Measurements from ENCODE around the gene LRCOL1. TPM values are rescaled to one million over a fixed set of nuclear protein-coding genes. Genes with fewer than 3 reads are reported as not detected.

LRCOL1 gene
- total RNA-seq, 1 donor from 2014 or later: not detected

- Histone ChIP-seq H3K36me3 (peaks cover 47% of the 10 kb centered on the region), H3K9me3 (replicated peaks) (no peaks in the 10 kb centered on the region), H3K27ac (replicated peaks) (no peak overlapping the region), H3K27me3 (ENCODE audit: low read depth) (no peaks in the 10 kb centered on the region), H3K4me1 (peaks cover 4% of the 10 kb centered on the region), H3K4me3 (no peak overlapping the region)
- intact Hi-C loops (cut with micrococcal nuclease): no loop called here
- no peak for TF ChIP-seq CTCF (IDR thresholded peaks at IDR 0.05; ENCODE audit: borderline replicate concordance)
- no peak for DNase-seq
Observed at GRCh38 chr12:132581348-132582057, 28.9 kb downstream of the LRCOL1 start.

- Histone ChIP-seq H3K27me3 (ENCODE audit: low read depth) (no peaks in the 10 kb centered on the region), H3K27ac (replicated peaks) (no peak overlapping the region), H3K4me1 (peaks cover 4% of the 10 kb centered on the region), H3K36me3 (peaks cover 53% of the 10 kb centered on the region), H3K9me3 (replicated peaks) (no peaks in the 10 kb centered on the region), H3K4me3 (no peak overlapping the region)
- no peak for TF ChIP-seq CTCF (IDR thresholded peaks at IDR 0.05; ENCODE audit: borderline replicate concordance)
- DNase-seq: no peak
- intact Hi-C loops (cut with micrococcal nuclease): no loop called here
Observed at GRCh38 chr12:132580701-132581292, 29.6 kb downstream of the LRCOL1 start.

GRCh38 chr12:132579744-132580143 is 30.6 kb downstream of the LRCOL1 start:
- H3K9me3 ChIP-seq (replicated peaks): no peaks in the 10 kb centered on the region
- intact Hi-C loops (cut with micrococcal nuclease): no loop called here
- peaks cover 62% of the 10 kb centered on the region for H3K36me3 ChIP-seq
- no peak for TF ChIP-seq CTCF (IDR thresholded peaks at IDR 0.05; ENCODE audit: borderline replicate concordance)
- DNase-seq: no peak
- H3K4me1 ChIP-seq: peaks cover 4% of the 10 kb centered on the region
- H3K27me3 ChIP-seq (ENCODE audit: low read depth): no peaks in the 10 kb centered on the region
- no peak overlapping the region for H3K27ac ChIP-seq (replicated peaks)
- H3K4me3 ChIP-seq: no peak overlapping the region

GRCh38 chr12:132578826-132579225 is 31.6 kb downstream of the LRCOL1 start:
- Histone ChIP-seq H3K27me3 (ENCODE audit: low read depth) (no peaks in the 10 kb centered on the region), H3K27ac (replicated peaks) (no peak overlapping the region), H3K9me3 (replicated peaks) (no peaks in the 10 kb centered on the region), H3K4me1 (peaks cover 4% of the 10 kb centered on the region), H3K36me3 (peaks cover 71% of the 10 kb centered on the region), H3K4me3 (no peak overlapping the region)
- no peak for DNase-seq
- TF ChIP-seq CTCF (IDR thresholded peaks at IDR 0.05; ENCODE audit: borderline replicate concordance): no peak
- intact Hi-C loops (cut with micrococcal nuclease): no loop called here

- Histone ChIP-seq H3K4me3 (no peak overlapping the region), H3K9me3 (replicated peaks) (no peaks in the 10 kb centered on the region), H3K27me3 (ENCODE audit: low read depth) (no peaks in the 10 kb centered on the region), H3K4me1 (peaks cover 4% of the 10 kb centered on the region), H3K36me3 (peaks cover 79% of the 10 kb centered on the region), H3K27ac (replicated peaks) (no peak overlapping the region)
- intact Hi-C loops (cut with micrococcal nuclease): no loop called here
- DNase-seq: no peak
- no peak for TF ChIP-seq CTCF (IDR thresholded peaks at IDR 0.05; ENCODE audit: borderline replicate concordance)
Observed at GRCh38 chr12:132578118-132578517, 32.3 kb downstream of the LRCOL1 start.
